Right cardiac atrium (tissue), 5 donors: Measurements from ENCODE around the gene TMEM45B. TPM values are rescaled to one million over a fixed set of nuclear protein-coding genes. Genes with fewer than 3 reads are reported as not detected.
A peak's percentile ranks its signal among the peaks of the same experiment; 100 is the strongest.

Source experiments
- ATAC-seq, 2 donors: fragments of 200-7000 bp; cut with Tn5 transposase; one replicate each; pipeline versions ENCODE4 v1.8.0 to v1.9.1; 2020; ENCODE audit warnings: moderate library complexity in 2 of 2, mild to moderate bottlenecking in 1 of 2
- DNase-seq, 3 donors: peaks; one replicate each; pipeline ENCODE4 v3.0.0-alpha.2; 2020
- H3K27ac ChIP-seq: one replicate; pipeline ENCODE4 v1.5.1; 2013; ENCODE audit warnings: mild to moderate bottlenecking, low read length, control low read depth, moderate library complexity
- H3K27me3 ChIP-seq: one replicate; pipeline ENCODE4 v1.6.1; 2013; ENCODE audit not compliant: control insufficient read depth, insufficient read depth
- H3K4me1 ChIP-seq: one replicate; pipeline ENCODE4 v1.6.1; 2013; ENCODE audit warnings: low read length; ENCODE audit not compliant: control insufficient read depth, insufficient read depth
- H3K4me3 ChIP-seq: one replicate; pipeline ENCODE4 v1.5.1; 2013; ENCODE audit warnings: low read length, control low read depth
- H3K9me3 ChIP-seq: one replicate; pipeline ENCODE4 v1.6.1; 2013; ENCODE audit warnings: low read length; ENCODE audit not compliant: control insufficient read depth
- WGBS: extraction: QIAGEN DNeasy Blood & Tissue Kit; methylation state at CpG from one replicate; pipeline ENCODE4 v1.1.7; 2013; 5-methylcytosine and 5-hydroxymethylcytosine counted together
- intact Hi-C, 4 donors: fragments of 100-400 bp; cut with DNase I; formaldehyde crosslinking; loops; one replicate each; pipeline versions ENCODE4 v1.11.0 to v1.14.0; 2022 to 2023
- polyA plus RNA-seq: library from polyadenylated mRNA; stranded (reverse); fragments of 200-250 nt; gene quantifications from one replicate; pipeline ENCODE4 v1.2.3, GENCODE V29; 2013
- total RNA-seq, 4 donors: library from RNA; stranded (reverse); fragmentation: NEBNext Ultra II Directional; extraction: Animal tissue kit (Norgen Biotek cat#: 25700); gene quantifications; one replicate each; pipeline ENCODE4 v1.2.1, GENCODE V29; 2021
- donor health status: healthy with polysubstance abuse.
- donor health status: DM: no; HTN: yes; CAD: no.
- donor health status: DM: no; HTN: no; CAD: no.
- donor health status: DM: no; HTN: yes; CAD: no; lungs with severe emphysema.
- donor health status: DM: yes; HTN: yes; CAD: no.

Gene TMEM45B
- total and polyA plus RNA-seq, 5 donors: not detected

DNA sequence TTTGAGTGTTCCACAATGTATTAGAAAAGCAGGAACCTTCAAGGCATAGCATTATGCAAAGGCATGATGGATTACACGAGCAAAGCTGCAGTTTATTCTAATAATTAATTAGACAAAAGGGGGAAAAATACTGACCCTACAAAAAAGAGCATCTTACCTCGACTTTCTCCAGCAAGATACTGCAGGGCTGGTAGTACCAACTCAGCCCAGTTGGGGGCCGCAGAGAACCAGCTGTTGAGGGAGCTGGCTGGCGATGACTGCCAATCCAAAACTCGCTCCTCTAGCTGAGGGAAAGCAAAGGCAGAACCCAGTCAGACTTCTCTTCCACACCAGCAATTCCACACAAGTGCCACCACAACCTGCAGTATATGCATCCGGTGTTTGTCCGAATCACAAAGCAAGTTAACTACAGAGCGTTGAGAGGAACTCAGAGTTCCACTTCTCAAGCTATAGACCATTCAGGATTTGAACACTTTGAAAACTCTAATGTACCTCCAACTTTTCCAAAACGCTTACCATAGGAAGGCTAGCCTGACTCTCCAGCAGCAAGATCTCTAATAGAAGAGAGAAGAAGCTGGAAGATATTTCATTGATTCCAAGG, 66.0 kb downstream of the TMEM45B start:
- no peaks in the 10 kb centered on the region for H3K27me3 ChIP-seq
- DNase-seq: no peak
- intact Hi-C loops: no loop called here
- no peak for ATAC-seq
- H3K9me3 ChIP-seq: no peaks in the 10 kb centered on the region
- no peaks in the 10 kb centered on the region for H3K4me1 ChIP-seq
- H3K27ac ChIP-seq: no peak overlapping the region
- WGBS: 83% methylated on average over 9 of the region's 9 CpGs
- H3K4me3 ChIP-seq: no peak overlapping the region

GRCh38 chr11:129884581-129884980, 68.9 kb downstream of the TMEM45B start:
- H3K4me1 ChIP-seq: no peaks in the 10 kb centered on the region
- intact Hi-C loops: no loop called here
- H3K27me3 ChIP-seq: no peaks in the 10 kb centered on the region
- H3K9me3 ChIP-seq: no peaks in the 10 kb centered on the region
- WGBS: 97% methylated on average over 8 of the region's 8 CpGs
- H3K27ac ChIP-seq: no peak overlapping the region
- DNase-seq (no peak), ATAC-seq (no peak)
- no peak overlapping the region for H3K4me3 ChIP-seq

GRCh38 chr11:129885381-129885780, 69.7 kb downstream of the TMEM45B start:
- no peak for DNase-seq
- H3K27ac ChIP-seq: no peak overlapping the region
- H3K4me3 ChIP-seq: no peak overlapping the region
- no peaks in the 10 kb centered on the region for H3K9me3 ChIP-seq
- 96% methylated on average over 12 of the region's 12 CpGs for WGBS
- no peak for ATAC-seq
- no peaks in the 10 kb centered on the region for H3K4me1 ChIP-seq
- no peaks in the 10 kb centered on the region for H3K27me3 ChIP-seq
- intact Hi-C loops: no loop called here

- DNase-seq (no peak), ATAC-seq (no peak)
- Histone ChIP-seq H3K4me3 (no peak overlapping the region), H3K27me3 (no peaks in the 10 kb centered on the region), H3K27ac (no peak overlapping the region), H3K9me3 (no peaks in the 10 kb centered on the region), H3K4me1 (no peaks in the 10 kb centered on the region)
- WGBS: 79% methylated on average over 5 of the region's 5 CpGs
- intact Hi-C loops: no loop called here
Observed at GRCh38 chr11:129888451-129888850, 72.8 kb downstream of the TMEM45B start.

DNA sequence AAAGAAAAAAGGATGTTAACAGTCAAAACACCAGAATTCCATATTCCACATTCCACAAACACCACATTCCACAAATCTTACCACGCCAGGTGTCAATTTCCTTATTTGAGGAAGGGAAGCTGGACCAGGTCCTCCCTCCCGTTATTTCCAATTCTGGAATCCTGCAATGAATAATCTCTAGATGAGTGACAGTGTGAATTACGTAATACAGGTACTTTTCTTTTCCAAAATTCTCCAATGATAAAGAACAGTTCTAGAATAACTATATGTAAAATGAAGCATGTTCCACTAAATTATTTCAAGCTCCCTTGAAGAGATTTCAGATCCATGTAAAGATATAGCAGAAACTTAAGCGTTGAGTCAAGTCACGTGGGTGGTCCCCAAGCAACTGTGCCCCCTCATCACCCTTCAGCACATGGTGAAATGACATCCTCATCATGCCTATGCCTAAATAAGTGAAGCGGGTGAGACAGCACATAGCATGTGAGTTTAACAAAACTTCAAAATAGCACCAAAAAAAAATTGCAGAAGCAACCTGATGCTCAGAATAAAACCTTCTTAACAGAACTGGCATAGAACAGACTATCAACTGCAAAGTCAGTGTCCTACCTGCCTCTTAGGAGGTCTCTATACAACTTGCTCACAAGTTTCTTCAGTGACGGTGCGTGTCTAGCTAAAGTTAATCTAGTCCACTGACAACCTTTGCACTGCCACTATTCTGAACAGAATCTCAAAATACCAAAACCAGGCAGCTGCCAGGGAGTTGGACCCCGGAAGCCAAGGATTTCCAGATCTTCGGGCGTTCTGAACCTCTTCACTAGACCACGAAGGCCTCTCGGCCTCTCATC, 78.9 kb downstream of the TMEM45B start:
- Histone ChIP-seq H3K27me3 (no peaks in the 10 kb centered on the region), H3K27ac (no peak overlapping the region), H3K4me3 (peak overlapping the region; percentile 93), H3K4me1 (no peaks in the 10 kb centered on the region), H3K9me3 (no peaks in the 10 kb centered on the region)
- ATAC-seq (peak in 1 of 2 donors; percentile 7), DNase-seq (no peak)
- 27% methylated on average over 13 of the region's 13 CpGs for whole genome bisulfite sequencing
- intact Hi-C loops: no loop called here

DNA sequence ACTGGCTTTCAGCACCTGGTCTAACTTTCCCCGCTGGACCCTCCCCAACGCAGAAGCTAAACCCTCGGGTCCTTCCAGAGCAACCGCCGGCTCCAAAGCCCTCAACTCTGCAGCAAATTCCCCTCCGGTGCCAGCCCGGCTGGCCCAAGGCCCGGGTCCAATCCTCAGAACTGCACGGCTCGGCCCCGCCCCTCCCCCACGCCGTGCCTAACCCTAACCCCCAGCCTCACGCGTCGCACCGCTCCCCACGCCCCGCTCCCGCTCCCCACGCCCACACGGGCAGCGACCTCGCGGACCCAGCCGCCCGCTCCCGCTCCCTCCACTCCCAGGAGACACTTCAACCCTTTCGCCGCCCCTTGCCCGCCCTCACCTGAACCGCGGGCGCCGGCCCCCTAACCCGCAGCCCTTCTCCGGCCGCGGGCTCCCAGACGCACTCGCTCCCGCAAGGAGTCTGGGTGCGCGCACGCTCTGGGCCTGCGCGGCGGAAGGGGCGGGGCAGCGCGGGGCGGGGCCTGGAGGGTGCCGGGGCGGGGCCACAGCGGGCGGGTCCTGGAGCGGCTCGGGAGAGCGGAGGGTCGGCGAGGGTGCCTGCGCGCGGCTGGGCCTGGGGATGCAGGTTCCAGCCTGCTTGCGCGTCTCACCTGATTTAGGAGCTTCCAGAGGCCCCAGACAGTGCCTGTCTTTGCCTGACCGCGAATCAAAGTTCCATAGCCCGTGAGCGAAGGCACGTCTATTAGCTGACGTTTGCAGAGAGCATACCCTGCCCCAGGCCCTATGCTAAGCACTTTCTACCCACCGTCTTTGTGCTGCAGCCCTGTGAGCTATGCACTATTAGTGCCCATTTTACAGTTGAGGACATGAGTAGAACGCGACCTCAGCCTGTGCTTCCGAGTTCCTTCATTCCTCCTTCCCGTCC, 79.7 kb downstream of the TMEM45B start, which contains the start of gene NFRKB:
TSS of gene NFRKB (minus strand) at position 453 of the 916 bp plus-strand sequence. CDS start 2,729 bp downstream, outside the sequence.
- H3K27ac ChIP-seq: peak within 1 kb of the TSS; percentile 38
- no peaks in the 10 kb centered on the region for H3K9me3 ChIP-seq
- no peaks in the 10 kb centered on the region for H3K27me3 ChIP-seq
- ATAC-seq: peak; percentile 100
- intact Hi-C loops: no loop called here
- WGBS: 1% methylated on average over 77 of the region's 77 CpGs
- no peaks in the 10 kb centered on the region for H3K4me1 ChIP-seq
- DNase-seq: peak; percentile 86 to 96 (median 96)
- H3K4me3 ChIP-seq: peak within 1 kb of the TSS; percentile 93

DNA sequence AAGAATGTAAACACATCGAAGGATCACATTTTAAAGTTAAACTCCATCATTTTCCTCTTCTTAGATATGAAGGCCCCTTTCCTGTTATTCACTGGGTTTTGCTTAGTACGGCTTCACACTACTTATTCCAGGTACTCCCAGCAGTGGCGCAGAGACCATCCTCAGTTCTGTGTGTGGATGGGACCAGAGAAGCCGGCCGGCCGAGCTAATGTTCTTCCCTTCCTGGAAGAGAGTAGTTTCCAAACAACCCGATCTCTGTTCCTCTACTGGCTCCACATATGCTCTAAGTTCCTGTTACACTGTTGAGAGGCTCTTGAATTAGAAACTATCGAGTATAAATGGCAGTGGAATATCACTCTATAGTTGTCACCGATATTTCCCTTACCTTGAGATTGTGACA, 80.4 kb downstream of the TMEM45B start:
- peak in 1 of 3 donors; percentile 59 for DNase-seq
- intact Hi-C loops: no loop called here

GRCh38 chr11:129905402-129905801, 89.8 kb downstream of the TMEM45B start:
- Histone ChIP-seq H3K4me3 (no peak overlapping the region), H3K27ac (no peak overlapping the region), H3K9me3 (no peaks in the 10 kb centered on the region), H3K4me1 (no peaks in the 10 kb centered on the region), H3K27me3 (no peaks in the 10 kb centered on the region)
- intact Hi-C loops: no loop called here
- ATAC-seq (no peak), DNase-seq (no peak)
- 96% methylated on average over 8 of the region's 8 CpGs for WGBS

More for the DNA sequence above, 80.4 kb downstream of the TMEM45B start:
- H3K4me3 ChIP-seq: peak overlapping the region; percentile 93
- no peaks in the 10 kb centered on the region for H3K4me1 ChIP-seq
- peak overlapping the region; percentile 8 for H3K27ac ChIP-seq
- WGBS: 63% methylated on average over 9 of the region's 9 CpGs
- ATAC-seq: peak; percentile 8 to 11
- no peaks in the 10 kb centered on the region for H3K9me3 ChIP-seq
- no peaks in the 10 kb centered on the region for H3K27me3 ChIP-seq

Other genes with a start within 250 kb of the TMEM45B start
- 10 to 100 TPM in 2 of 4 donors, 1 to 10 TPM in 2; 9.1 to 11.7 (median 10.3) TPM for gene NFRKB, start 79.7 kb downstream of the TMEM45B start, total RNA-seq
- 4.2 TPM for gene NFRKB, start 79.7 kb downstream of the TMEM45B start, polyA plus RNA-seq
- gene PRDM10, start 187.0 kb downstream of the TMEM45B start, total RNA-seq: 1 to 10 TPM; 4.9 to 7.2 (median 6.3) TPM
- 1.6 TPM for gene PRDM10, start 187.0 kb downstream of the TMEM45B start, polyA plus RNA-seq